ENCODE measurements around the gene SNX18.

The SNX18 gene

DNA sequence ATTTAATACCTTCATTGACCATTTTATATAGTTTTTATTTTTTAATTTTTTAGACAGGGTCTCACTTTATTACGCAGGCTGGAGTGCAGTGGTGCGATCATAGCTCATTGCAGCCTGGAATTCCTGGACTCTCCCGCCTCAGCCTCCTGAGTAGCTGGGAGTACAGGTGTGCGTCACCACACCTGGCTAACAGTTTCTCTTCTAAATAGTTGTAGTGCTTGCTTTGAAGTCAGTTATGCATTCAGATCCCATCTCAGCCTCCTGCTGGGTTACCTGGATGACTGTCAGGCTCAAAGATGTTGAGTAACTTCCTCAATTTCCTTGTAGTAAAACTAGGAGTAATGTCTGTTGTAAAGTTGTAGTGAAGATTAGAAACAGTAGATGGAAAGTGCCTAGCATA, 21.4 kb downstream of the SNX18 start:
- no peak for DNase-seq (ENCODE audit: low read depth in 2 of 2)

DNA sequence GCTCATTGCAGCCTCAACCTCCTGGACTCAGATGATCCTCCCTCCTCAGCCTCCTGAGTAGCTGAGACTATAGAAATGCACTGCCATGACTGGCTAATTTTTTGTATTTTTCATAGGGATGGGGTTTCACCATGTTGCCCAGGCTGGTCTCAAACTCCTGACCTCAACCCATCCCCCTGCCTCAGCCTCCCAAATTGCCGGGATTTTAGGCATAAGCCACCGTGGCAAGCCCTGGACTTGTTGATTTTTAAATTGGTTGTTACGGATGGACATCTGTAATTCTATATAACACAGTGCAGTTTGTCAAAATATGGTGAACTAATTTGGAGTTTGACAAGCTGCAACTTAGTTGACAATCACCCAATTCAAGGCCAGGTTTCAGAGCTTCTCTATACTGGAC, 22.7 kb downstream of the SNX18 start:
- no peak for DNase-seq (ENCODE audit: low read depth in 2 of 2)

DNA sequence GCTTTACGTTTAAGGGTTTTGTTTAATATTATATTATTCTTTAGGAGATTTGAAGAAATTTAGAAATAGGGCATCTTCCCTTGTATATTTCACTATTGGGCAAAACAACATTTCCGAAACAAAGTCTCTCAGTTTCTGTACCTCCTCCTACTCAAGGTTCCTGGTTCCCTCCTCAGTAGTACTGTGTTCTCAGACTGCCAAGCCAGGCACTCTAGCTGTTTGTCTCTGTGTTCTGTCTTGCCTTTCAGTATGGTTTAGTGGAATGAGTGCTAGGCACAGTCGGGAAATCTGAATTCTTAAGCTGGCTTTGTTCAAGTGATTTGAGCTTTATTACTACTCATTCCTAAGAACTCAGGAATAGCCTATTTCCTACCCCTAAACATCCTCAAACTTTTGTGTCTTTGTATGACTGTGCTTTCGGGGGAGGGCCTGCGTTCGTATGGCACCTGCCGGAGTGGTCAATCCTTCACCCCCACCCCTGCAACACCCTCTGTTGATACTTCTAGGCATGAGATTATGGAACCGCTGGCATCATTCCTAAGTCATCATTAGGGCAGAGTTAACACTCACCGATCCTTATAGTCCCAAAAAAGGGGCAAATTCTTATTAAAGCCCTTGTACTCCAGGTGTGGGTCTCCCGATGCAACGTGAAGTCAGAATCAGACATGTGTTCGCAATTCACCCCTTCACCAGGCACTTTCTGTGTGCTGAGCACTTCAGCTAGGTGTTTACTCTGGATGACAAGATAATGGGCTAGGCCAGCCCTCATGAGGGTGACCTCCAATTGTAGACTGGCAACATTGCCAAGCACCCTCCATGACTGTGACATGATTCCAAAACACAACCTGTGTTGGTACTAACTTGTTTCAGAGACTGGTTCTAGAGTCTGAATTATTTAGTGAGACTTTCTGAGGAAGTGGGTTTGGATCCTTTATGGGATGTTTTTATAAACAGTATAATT, 24.5 kb downstream of the SNX18 start:
- DNase-seq (ENCODE audit: low read depth in 2 of 2): no peak

DNA sequence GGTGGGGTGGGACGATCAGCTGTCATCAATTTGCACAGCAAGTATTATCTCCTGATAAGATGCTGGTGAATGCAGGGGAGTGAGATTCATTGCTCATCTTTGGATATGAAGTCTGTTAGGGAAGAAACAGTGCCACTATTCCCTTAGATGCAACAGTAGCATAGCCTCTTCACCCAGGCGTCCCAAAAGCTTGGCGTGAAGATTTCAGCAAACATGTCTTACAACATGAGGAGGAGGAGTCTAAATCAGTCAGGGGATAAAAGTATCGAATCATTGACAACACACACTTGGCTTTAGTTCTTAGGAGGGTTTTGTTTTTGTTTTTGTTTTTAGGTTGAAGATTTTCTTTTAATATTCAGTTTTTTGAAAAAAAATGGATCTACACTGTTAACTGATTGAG, 26.5 kb downstream of the SNX18 start:
- DNase-seq (ENCODE audit: low read depth in 2 of 2): no peak

DNA sequence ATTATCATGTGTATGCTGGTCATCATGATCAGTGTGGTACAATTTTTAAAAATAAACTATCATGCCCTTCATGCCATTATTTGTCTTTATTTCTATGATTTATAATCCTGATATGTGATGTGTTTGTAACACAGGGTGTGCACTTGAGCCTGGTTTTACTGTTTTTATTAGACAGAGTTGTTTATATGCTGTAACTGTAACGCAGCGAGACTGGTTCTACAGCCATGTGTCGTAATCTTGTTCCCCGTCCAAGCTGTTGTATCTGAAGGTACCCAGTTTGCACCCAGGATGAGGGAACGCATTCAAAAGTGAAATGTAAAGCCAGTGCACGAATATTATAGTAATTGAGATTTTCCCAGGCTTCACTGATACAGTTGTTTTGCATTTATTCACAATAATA, 28.2 kb downstream of the SNX18 start:
- DNase-seq (ENCODE audit: low read depth in 2 of 2): no peak

DNA sequence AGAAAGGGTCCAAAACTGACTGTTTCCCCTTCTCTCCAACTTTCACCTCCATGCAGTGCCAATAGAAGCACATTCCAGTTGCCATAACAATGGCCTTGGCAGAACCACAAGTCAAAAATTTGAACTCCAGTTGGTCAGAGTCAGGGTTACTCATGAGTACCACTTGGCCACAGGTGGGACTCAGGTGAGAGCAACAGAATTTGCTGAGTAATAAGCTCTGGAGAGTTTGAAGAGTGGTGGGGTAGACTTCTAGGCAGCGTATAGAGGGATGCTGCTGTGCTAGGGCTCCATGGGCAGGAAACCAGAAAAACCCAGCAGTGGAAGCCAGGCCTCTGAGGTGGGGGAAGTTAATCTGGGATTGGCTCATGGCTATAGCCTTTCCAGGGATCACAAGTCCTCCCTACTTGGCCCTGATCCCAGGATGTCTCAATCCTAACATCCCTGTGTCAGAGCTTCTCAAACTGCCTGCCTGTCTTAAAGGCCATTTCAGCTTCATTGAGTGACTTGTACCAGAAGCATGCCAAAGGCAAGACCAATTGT, 30.2 kb downstream of the SNX18 start:
- DNase-seq (ENCODE audit: low read depth in 2 of 2): no peak

DNA sequence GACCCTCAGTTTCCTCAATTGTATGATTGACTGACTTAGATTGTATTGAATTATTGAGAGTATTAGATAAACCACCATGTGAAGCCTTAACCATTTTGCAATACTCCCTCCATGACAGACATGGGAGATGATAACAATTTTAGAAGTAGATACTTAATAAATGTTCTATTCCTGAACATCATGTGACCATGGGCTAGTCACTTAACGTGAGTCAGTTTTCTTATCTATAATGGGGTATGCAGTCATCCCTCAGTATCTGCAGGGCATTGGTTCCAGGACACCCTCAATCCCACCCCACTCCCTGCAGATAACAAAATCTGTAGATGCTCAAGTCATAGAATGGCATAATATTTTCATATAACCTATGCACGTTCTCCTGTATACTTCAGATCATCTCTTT, 31.0 kb downstream of the SNX18 start:
- DNase-seq (ENCODE audit: low read depth in 2 of 2): no peak

DNA sequence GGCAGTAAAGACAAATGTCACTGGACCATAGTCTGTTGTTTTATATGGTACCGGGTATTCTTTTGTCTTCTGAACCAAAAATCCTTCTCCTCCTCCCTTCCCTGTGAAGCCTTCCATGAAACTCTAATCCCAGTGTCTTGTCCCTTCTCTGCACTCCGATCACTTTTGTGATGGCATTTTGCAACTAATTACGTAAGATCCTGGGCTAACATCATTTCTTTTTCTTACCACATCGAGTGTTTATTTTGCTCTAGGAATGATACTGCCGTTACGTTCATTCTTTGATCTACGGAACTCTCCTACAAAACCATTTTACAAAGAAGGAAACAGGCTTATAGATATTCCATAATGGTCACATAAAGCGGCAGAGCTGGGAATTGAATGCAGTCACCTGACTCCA, 33.7 kb downstream of the SNX18 start:
- no peak for DNase-seq (ENCODE audit: low read depth in 2 of 2)

DNA sequence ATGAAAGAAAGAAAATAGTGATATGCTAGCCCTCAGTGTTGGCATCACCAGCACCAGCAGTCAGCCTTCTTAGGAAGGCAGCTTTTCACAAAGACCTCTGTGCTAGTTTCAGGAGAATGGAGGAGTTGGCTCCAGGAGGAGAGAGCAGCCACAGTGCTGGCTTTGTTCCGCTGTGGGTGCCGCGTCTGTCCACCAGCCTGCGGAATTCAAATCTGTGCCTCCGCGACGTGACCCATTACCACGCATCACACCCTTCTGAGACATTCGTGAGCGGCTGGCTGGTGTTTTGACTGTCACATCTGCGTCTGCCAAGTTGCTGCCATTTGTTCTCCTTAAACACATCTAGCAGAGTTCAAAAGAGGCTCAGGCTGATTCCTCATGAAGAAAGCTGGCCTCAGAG, 34.4 kb downstream of the SNX18 start:
- DNase-seq (ENCODE audit: low read depth in 2 of 2): no peak

DNA sequence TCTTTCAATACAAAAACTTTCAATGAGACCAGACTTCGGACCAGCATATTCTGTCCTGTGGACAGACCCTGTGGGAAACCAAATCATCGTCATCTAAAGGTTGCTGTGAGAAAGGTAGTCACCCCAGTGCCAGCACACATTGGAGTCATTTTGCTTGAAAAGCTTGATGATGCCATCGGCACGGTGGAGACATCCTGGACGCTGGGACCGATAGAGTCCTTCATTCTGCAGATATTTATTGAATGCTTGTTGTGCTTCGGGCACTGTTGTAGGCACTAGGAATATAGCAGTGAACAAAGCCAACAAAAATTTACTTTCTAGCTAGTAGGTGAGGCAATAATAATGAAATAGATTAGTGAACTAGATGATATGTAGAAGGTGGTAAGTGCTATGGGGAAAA, 34.9 kb downstream of the SNX18 start:
- no peak for DNase-seq (ENCODE audit: low read depth in 2 of 2)

DNA sequence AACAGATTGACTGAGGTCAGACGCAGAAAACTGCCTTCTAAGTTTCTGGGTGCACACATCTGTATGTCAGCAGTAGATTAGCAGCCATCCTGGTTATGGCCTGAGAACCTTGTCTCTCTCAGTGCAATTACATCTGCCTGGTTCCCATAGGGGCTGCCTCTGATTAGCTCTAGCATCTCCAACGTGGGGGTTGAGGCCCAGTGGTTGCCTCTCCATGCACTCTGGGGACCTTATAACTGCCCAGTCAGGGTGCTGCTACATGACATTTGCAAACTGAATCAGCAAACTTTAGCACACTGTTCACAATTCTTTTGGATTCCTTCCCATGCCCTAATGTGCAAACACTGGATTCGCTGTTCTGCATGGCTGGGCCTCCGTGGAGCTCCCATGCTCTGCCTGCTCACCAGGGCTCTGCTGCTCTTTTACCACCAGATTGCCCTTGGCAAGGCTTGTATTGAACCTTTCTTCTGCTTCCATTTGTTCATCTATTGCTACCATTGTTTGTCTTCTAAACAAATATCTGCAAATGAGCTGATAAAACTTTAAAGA, 36.2 kb downstream of the SNX18 start:
- no peak for DNase-seq (ENCODE audit: low read depth in 2 of 2)

DNA sequence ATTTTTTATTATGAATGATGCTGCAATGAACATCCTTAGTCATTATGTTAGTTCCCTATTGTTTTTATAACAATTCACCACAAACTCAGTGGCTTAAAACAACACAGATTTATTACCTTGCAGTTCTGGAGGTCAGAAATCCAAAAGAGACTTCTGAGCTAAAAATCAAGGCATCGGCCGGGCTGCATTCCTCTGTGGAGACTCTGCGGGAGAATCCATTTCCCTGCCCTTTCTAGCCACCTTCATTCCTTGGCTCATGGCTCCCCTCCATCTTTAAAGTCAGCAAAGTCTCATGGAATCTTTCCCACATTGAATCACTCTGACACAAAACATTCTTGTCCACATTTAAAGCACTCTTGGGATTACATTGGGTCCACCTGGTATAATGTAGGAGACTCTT, 38.6 kb downstream of the SNX18 start:
- no peak for DNase-seq (ENCODE audit: low read depth in 2 of 2)

DNA sequence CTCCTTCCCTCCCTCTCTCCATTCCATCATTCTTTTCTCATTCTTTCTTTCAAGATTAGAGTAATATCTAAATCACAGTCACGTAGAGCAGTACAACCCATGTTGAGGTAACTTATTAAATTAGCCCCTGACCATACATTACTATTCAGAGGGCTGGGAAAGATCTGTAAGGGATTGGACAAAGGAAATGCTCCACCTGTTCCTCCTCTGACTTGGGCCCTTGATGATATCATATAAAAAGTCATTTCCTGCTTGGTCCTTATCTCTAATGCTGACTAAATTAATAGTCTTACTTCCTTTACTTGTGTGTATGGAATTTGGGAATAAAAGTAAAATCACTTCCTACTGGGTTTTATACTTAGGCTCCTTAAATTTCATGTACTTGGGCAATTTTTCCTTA, 40.8 kb downstream of the SNX18 start:
- DNase-seq (ENCODE audit: low read depth in 2 of 2): no peak

DNA sequence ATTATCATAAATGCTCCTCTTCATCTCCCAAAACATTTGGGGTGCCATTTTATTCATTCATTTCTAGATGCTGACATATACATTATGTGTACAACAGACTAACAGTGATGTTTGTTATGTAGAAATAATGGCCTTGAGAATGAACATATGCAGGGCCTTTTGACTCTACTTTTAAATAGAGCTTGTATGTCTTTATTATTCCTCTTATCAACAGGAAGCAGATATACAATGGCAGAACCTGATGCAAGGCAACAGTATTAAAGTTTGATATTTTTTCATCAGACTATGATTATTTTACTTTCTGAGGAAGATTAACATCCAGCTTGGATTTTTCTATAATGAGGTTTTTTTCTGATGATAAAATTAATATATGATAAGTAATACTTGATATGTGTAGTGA, 44.1 kb downstream of the SNX18 start:
- no peak for DNase-seq (ENCODE audit: low read depth in 2 of 2)

DNA sequence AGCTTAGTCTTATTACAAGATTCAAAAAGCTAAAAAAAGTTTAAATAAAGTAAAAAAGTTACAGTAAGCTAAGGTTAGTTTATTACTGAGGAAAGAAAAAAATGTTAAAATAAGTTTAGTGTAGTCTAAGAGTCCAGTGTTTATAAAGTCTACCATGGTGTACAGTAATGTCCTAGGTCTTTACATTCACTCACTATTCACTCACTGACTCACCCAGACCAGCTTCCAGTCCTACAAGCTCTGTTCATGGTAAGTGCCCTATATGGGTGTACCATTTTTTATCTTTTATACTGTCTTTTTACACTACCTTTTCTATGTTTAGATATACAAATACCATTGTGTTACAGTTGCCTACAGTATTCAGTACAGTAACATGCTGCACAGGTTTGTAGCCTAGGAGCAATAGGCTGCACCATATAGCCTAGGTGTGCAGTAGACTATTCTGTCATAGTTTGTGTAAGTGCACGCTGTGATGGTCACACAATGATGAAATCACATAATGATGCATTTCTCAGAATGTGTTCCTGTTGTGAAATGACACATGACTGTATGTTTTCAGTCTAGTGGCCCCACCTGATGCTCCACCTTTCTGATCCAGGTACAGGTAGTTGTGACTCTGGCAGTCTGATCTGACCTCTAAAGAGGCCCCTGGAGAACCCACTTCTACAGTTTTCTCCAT, 45.7 kb downstream of the SNX18 start:
- DNase-seq (ENCODE audit: low read depth in 2 of 2): no peak

DNA sequence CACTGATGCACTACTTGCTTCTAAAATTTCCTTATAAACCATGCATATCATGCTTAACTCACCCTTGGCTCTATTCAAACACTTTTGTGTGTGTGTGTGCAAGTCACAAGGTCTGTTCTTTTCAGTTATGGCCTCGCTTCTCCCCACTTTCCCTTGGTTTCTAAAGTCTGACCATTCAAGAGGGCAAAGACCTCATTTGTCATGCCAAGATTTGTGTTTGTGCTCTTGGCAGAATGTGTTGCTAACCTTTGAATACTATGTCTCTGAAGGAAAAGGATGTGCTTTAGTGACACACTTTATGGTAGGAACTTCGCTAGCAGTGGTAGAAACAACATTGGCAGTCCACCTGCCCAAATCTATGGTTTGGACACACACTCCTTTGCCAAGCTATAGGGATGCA, 50.4 kb downstream of the SNX18 start:
- no peak for DNase-seq (ENCODE audit: low read depth in 2 of 2)

DNA sequence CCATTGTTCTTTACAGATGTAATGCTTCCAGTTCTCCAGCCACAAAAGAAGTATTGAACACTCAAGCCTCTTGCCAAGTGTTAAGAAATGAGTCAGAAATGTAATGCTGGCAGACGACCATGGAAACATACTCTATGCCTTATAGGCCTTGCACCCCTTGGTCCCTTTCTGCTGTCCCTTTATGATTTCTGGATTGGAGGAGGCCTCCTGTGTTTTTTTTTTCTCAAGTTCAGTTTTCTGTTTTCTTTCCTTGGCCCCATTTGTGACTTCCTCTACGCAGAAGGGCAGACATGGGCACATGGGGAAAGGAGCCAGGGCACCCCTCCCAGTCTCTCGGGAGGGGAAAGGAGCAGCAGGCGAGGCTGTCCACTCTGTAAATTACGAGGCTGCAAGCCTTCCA, 53.4 kb downstream of the SNX18 start:
- DNase-seq (ENCODE audit: low read depth in 2 of 2): no peak

DNA sequence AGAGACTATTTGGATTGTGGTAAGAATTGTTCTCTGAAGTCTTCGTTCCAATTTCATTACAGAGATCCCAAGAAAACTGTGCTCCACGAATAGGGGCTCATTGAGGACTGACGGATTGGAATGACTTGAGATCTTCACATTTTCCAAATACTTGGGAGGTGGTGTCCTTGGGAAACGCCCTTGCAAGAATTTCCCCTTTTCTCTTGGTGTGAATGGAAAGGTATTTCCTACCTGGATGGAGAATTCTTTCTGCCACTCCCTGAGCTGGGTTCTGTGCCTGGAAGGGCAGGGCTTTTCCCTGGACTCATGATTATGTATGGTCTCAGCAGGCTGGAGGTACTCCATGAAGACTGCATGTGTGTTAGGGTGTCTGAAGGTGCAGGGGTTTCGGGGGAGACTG, 53.9 kb downstream of the SNX18 start:
- DNase-seq (ENCODE audit: low read depth in 2 of 2): no peak

DNA sequence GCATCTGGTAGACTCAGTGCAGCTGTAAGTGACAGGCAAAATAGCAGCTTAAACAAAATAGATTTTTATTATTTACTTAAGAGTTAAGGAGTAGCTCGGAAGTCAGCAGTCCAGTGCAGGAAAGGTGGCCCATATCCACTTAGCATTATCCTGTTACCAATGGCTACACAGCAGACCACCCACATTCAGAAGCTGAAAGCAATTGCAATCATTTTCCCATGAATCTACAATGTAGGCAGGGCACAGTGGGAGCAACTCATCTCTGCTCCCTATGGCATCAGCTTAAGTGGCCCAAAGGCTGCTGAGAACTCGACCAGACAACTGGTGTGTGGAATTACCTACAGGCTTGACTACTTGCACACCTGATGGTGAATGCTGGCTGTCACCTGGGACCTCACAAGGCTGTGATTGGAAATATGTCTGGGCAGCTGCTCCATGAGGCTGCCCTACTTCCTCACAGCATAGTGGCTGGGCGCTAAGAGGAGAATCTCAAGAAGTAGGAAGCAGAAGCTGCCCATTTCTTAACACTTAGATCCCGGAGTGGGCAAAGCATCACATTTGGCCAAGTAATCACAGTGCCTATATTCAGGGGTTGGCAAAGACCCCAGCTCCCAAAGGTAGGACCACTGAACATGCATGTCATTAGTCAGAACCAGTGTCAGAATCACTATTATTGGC, 56.4 kb downstream of the SNX18 start:
- DNase-seq (ENCODE audit: low read depth in 2 of 2): no peak

DNA sequence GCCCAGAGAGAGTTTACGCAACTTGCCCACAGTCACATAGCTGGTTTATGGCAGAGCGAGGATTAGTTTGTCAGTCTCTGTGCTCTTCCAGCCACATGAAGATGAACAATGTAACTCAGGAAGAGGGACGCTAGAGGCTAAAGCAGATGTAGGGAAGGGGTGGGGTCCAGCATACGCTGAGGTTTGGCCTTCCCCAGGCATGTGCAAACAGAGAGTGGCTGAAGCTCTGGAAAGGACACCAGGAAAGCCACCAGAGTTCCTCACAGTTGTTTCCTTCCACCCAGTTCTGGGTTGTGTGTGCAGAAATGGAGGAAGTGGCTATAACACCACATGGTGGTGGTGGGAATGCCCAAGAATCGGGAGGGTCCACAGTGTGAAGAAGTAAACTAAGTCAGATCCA, 60.0 kb downstream of the SNX18 start:
- DNase-seq (ENCODE audit: low read depth in 2 of 2): no peak

DNA sequence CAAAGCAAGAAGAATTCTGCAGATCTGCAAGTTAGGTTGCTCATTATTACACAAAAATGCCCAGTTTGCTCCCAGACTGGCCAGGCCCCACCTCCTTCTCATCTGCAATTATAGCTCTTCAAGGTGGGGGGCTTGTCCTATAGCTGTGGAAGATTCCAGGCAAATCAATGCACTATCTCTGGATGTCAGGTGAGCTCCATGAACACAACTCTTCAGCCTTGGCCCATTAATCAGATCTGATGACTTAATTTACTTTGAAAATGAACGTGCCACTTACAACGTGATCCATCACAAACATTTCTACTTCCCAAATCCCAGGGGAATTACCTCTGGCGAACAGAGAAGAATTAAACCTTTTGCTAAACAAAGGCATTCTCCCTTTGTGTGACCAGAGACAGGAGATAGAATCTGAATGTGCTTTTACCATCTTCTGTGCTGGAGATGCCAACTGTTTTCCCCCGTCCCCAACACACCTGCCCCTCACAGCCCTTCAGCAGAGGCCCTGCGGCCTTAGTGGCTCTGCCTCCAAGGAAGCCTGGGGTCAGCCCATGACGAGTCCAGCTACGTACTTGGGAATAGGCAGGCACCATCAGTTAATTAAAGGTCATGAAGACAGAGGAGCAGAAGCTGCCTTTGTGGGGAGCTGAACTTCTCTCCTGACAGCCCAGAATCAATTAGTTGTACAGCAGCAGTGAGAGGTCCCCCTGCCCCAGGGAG, 60.5 kb downstream of the SNX18 start:
- DNase-seq (ENCODE audit: low read depth in 2 of 2): no peak

All from activated CD8-positive, alpha-beta memory T cell treated with anti-CD3 and anti-CD28 coated beads for 4 hours (primary cell).